Fibroblast of gingiva (primary cell): ENCODE measurements around the gene FLNC.

Experiments
- DNase-seq: peaks from one replicate; pipeline ENCODE4 v3.0.0-alpha.2; 2011; ENCODE audit warnings: low read depth

Gene FLNC

GRCh38 chr7:128831178-128831993 is 1.2 kb downstream of the FLNC start:
- DNase-seq, result peak; percentile 42

GRCh38 chr7:128831994-128832879 is 2.0 kb downstream of the FLNC start:
- peak; percentile 10 for DNase-seq

- DNase-seq, result no peak
Measured at GRCh38 chr7:128832880-128833147, 2.6 kb downstream of the FLNC start.

GRCh38 chr7:128833148-128833945 is 3.1 kb downstream of the FLNC start:
- peak; percentile 64 for DNase-seq

- DNase-seq, result peak; percentile 21
Measured at GRCh38 chr7:128833946-128834325, 3.7 kb downstream of the FLNC start.

- no peak for DNase-seq
Measured at GRCh38 chr7:128835231-128835751, 5.1 kb downstream of the FLNC start.

- no peak for DNase-seq
Measured at GRCh38 chr7:128835790-128836641, 5.8 kb downstream of the FLNC start.

GRCh38 chr7:128836729-128837348 is 6.6 kb downstream of the FLNC start:
- no peak for DNase-seq

- DNase-seq, result no peak
Measured at GRCh38 chr7:128837521-128837921, 7.3 kb downstream of the FLNC start.

GRCh38 chr7:128838109-128838779 is 8.0 kb downstream of the FLNC start:
- DNase-seq, result no peak

GRCh38 chr7:128838981-128839731 is 8.9 kb downstream of the FLNC start:
- DNase-seq, result no peak

GRCh38 chr7:128839751-128840177 is 9.6 kb downstream of the FLNC start:
- DNase-seq, result no peak

GRCh38 chr7:128840326-128841170 is 10.3 kb downstream of the FLNC start:
- no peak for DNase-seq

GRCh38 chr7:128841171-128841690 is 11.0 kb downstream of the FLNC start:
- no peak for DNase-seq

GRCh38 chr7:128841921-128842673 is 11.9 kb downstream of the FLNC start:
- DNase-seq, result no peak

GRCh38 chr7:128842674-128843641 is 12.8 kb downstream of the FLNC start:
- no peak for DNase-seq
